WI38 (cell line): Measurements from ENCODE around the gene PIEZO1.
A peak's percentile ranks its signal among the peaks of the same experiment; 100 is the strongest.

ENCODE experiments used
- H3K4me3 ChIP-seq: 2 replicates; pipeline ENCODE4 v1.5.1; 2011; ENCODE audit warnings: low read depth, mild to moderate bottlenecking, control low read depth, low read length
- TF ChIP-seq, protein P1 (sequence below): IDR thresholded peaks from 2 replicates; pipeline ENCODE4 v1.5.1; 2012; ENCODE audit warnings: low read depth, mild to moderate bottlenecking, control low read depth, low read length

PIEZO1 gene

GRCh38 chr16:88785106-88785924 lies at the start of gene PIEZO1:
TSS of gene PIEZO1 (minus strand) at chr16:88785220. CDS start at chr16:88784964, 256 bp downstream.
- TF ChIP-seq, protein P1, sequence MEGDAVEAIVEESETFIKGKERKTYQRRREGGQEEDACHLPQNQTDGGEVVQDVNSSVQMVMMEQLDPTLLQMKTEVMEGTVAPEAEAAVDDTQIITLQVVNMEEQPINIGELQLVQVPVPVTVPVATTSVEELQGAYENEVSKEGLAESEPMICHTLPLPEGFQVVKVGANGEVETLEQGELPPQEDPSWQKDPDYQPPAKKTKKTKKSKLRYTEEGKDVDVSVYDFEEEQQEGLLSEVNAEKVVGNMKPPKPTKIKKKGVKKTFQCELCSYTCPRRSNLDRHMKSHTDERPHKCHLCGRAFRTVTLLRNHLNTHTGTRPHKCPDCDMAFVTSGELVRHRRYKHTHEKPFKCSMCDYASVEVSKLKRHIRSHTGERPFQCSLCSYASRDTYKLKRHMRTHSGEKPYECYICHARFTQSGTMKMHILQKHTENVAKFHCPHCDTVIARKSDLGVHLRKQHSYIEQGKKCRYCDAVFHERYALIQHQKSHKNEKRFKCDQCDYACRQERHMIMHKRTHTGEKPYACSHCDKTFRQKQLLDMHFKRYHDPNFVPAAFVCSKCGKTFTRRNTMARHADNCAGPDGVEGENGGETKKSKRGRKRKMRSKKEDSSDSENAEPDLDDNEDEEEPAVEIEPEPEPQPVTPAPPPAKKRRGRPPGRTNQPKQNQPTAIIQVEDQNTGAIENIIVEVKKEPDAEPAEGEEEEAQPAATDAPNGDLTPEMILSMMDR, result peak; percentile 81
- peak within 1 kb of the TSS; percentile 70 for H3K4me3 ChIP-seq

DNA sequence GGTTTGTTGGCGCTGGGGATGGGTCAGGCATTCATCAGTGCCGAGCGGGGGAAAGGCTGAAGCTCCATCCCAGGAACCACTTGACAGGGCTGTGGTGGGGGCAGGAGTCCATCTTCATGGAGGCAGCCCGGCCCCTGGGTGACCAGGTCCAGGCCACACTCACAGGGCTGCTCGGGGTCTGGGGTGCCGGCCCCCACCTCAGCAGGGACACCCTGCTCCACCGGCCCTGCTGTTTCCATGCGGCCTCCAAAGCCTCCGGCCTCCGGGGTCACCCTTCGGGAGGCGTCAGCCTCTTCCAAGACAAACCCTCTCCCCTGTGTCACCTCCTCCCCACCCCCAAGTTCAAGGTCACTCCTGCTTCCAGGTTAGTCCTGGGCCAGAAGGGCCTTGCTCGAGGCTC lies 49.6 kb upstream of the PIEZO1 start:
- TF ChIP-seq, protein P1, result no peak
- no peak overlapping the region for H3K4me3 ChIP-seq

- H3K4me3 ChIP-seq, result no peak overlapping the region
- TF ChIP-seq, protein P1, result no peak
These were observed 48.1 kb upstream of the PIEZO1 start for GRCh38 chr16:88833086-88833485.

- H3K4me3 ChIP-seq, result no peak overlapping the region
- TF ChIP-seq, protein P1, result no peak
These were observed 46.8 kb upstream of the PIEZO1 start for GRCh38 chr16:88831838-88832237.

GRCh38 chr16:88830783-88831182 lies 45.8 kb upstream of the PIEZO1 start:
- TF ChIP-seq, protein P1, result no peak
- no peak overlapping the region for H3K4me3 ChIP-seq

DNA sequence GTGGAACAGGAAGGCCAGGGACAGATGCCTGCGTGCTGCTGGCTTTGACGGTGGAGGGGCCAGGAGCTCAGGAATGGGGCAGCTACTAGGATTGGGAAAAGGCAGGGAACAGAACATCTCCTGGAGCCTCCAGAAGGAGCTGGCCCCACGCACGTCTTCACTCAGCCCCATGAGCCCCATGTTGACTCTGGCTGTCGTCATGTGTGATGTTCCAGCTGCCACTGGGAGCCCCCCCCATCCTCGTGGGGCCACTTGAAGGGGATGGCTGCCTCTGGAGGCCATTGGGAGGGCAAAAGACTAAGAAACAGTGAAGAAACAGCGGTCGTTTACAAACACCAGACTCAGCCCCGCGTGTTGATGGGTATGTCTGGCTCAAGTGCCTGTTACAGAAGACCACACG lies 45.2 kb upstream of the PIEZO1 start:
- no peak overlapping the region for H3K4me3 ChIP-seq
- TF ChIP-seq, protein P1, result no peak

GRCh38 chr16:88828711-88829110 lies 43.7 kb upstream of the PIEZO1 start:
- no peak overlapping the region for H3K4me3 ChIP-seq
- TF ChIP-seq, protein P1, result no peak
